Fibroblast of lung (primary cell): ENCODE measurements around the gene NECTIN4.

Experiments used
- CTCF ChIP-seq, 2 donors: IDR thresholded peaks in 1 of 2; conservative IDR thresholded peaks in 1 of 2; 1 replicate in 1 of 2; 2 replicates in 1 of 2; pipeline ENCODE4 v1.5.1; 2011 to 2012; ENCODE audit warnings: low read length in 2 of 2, control low read depth in 1 of 2, inconsistent platforms in 1 of 2, low read depth in 1 of 2, mild to moderate bottlenecking in 1 of 2
- EZH2 ChIP-seq: IDR thresholded peaks from 2 replicates; pipeline ENCODE4 v1.5.1; 2012; ENCODE audit warnings: low read length, control low read depth, mild to moderate bottlenecking; ENCODE audit errors: missing control alignments

- TF ChIP-seq CTCF (conservative IDR thresholded peaks at IDR 0.05 in 1 of 2, IDR thresholded peaks at IDR 0.05 in 1 of 2; ENCODE audit: low read depth in 1 of 2, low read length in 2 of 2) (no peak), EZH2 (no peak)
Observed at GRCh38 chr1:161106431-161106830, 17.1 kb upstream of the NECTIN4 start.
